ENCODE results near the gene PRDX2.

PRDX2 gene

GRCh38 chr19:12778017-12778904, 23.3 kb downstream of the PRDX2 start:
- H3K27me3 ChIP-seq (ENCODE audit: control insufficient read depth, insufficient read depth, low read length): no peaks in the 10 kb centered on the region
- peak overlapping the region; percentile 57 for H3K9ac ChIP-seq (ENCODE audit: low read length)
- peak overlapping the region; percentile 97 for H3K27ac ChIP-seq (ENCODE audit: low read depth, low read length)
- peaks cover 20% of the 10 kb centered on the region for H3K4me1 ChIP-seq (ENCODE audit: control insufficient read depth, insufficient read depth, low read length)
- H3K4me3 ChIP-seq (ENCODE audit: low read length): peak overlapping the region; percentile 76
- H3K36me3 ChIP-seq (ENCODE audit: control insufficient read depth, insufficient read depth, low read length): no peaks in the 10 kb centered on the region

- Histone ChIP-seq H3K9ac (ENCODE audit: low read length) (peak overlapping the region; percentile 57), H3K36me3 (ENCODE audit: control insufficient read depth, insufficient read depth, low read length) (no peaks in the 10 kb centered on the region), H3K27ac (ENCODE audit: low read depth, low read length) (peak overlapping the region; percentile 97), H3K27me3 (ENCODE audit: control insufficient read depth, insufficient read depth, low read length) (no peaks in the 10 kb centered on the region), H3K4me3 (ENCODE audit: low read length) (peak overlapping the region; percentile 76), H3K4me1 (ENCODE audit: control insufficient read depth, insufficient read depth, low read length) (peaks cover 18% of the 10 kb centered on the region)
Observed at GRCh38 chr19:12777217-12778016, 24.2 kb downstream of the PRDX2 start.

- Histone ChIP-seq H3K27ac (ENCODE audit: low read depth, low read length) (peak within 1 kb of the TSS; percentile 61), H3K4me1 (ENCODE audit: control insufficient read depth, insufficient read depth, low read length) (peaks cover 16% of the 10 kb centered on the region)
Observed at GRCh38 chr19:12774588-12775555, 26.7 kb downstream of the PRDX2 start, which contains the start of gene HOOK2. TSS of gene HOOK2 (minus strand) at chr19:12775552. CDS start at chr19:12775449, 103 bp downstream.

GRCh38 chr19:12773571-12773970, 28.0 kb downstream of the PRDX2 start:
- no peak overlapping the region for H3K27ac ChIP-seq (ENCODE audit: low read depth, low read length)
- no peak overlapping the region for H3K9ac ChIP-seq (ENCODE audit: low read length)

More at GRCh38 chr19:12774588-12775555, 26.7 kb downstream of the PRDX2 start, which contains the start of gene HOOK2:
- Histone ChIP-seq H3K9ac (ENCODE audit: low read length) (peak within 1 kb of the TSS; percentile 49), H3K27me3 (ENCODE audit: control insufficient read depth, insufficient read depth, low read length) (no peaks in the 10 kb centered on the region), H3K36me3 (ENCODE audit: control insufficient read depth, insufficient read depth, low read length) (peaks cover 2% of the 10 kb centered on the region), H3K4me3 (ENCODE audit: low read length) (peak within 1 kb of the TSS; percentile 87)

GRCh38 chr19:12772323-12772722, 29.3 kb downstream of the PRDX2 start:
- Histone ChIP-seq H3K9ac (ENCODE audit: low read length) (no peak overlapping the region), H3K27me3 (ENCODE audit: control insufficient read depth, insufficient read depth, low read length) (no peaks in the 10 kb centered on the region), H3K36me3 (ENCODE audit: control insufficient read depth, insufficient read depth, low read length) (peaks cover 2% of the 10 kb centered on the region), H3K27ac (ENCODE audit: low read depth, low read length) (no peak overlapping the region), H3K4me3 (ENCODE audit: low read length) (no peak overlapping the region), H3K4me1 (ENCODE audit: control insufficient read depth, insufficient read depth, low read length) (peaks cover 5% of the 10 kb centered on the region)

More at GRCh38 chr19:12773571-12773970, 28.0 kb downstream of the PRDX2 start:
- peaks cover 7% of the 10 kb centered on the region for H3K4me1 ChIP-seq (ENCODE audit: control insufficient read depth, insufficient read depth, low read length)
- peaks cover 2% of the 10 kb centered on the region for H3K36me3 ChIP-seq (ENCODE audit: control insufficient read depth, insufficient read depth, low read length)
- H3K4me3 ChIP-seq (ENCODE audit: low read length): no peak overlapping the region
- H3K27me3 ChIP-seq (ENCODE audit: control insufficient read depth, insufficient read depth, low read length): no peaks in the 10 kb centered on the region

GRCh38 chr19:12770922-12771321, 30.7 kb downstream of the PRDX2 start:
- Histone ChIP-seq H3K27ac (ENCODE audit: low read depth, low read length) (no peak overlapping the region), H3K9ac (ENCODE audit: low read length) (no peak overlapping the region), H3K36me3 (ENCODE audit: control insufficient read depth, insufficient read depth, low read length) (peaks cover 2% of the 10 kb centered on the region), H3K4me3 (ENCODE audit: low read length) (no peak overlapping the region), H3K4me1 (ENCODE audit: control insufficient read depth, insufficient read depth, low read length) (peaks cover 5% of the 10 kb centered on the region), H3K27me3 (ENCODE audit: control insufficient read depth, insufficient read depth, low read length) (no peaks in the 10 kb centered on the region)

- peaks cover 2% of the 10 kb centered on the region for H3K4me1 ChIP-seq (ENCODE audit: control insufficient read depth, insufficient read depth, low read length)
- no peak overlapping the region for H3K4me3 ChIP-seq (ENCODE audit: low read length)
- H3K27ac ChIP-seq (ENCODE audit: low read depth, low read length): no peak overlapping the region
- peaks cover 2% of the 10 kb centered on the region for H3K36me3 ChIP-seq (ENCODE audit: control insufficient read depth, insufficient read depth, low read length)
- H3K27me3 ChIP-seq (ENCODE audit: control insufficient read depth, insufficient read depth, low read length): no peaks in the 10 kb centered on the region
- no peak overlapping the region for H3K9ac ChIP-seq (ENCODE audit: low read length)
Observed at GRCh38 chr19:12769689-12770088, 31.9 kb downstream of the PRDX2 start.

GRCh38 chr19:12767666-12768065, 33.9 kb downstream of the PRDX2 start:
- H3K36me3 ChIP-seq (ENCODE audit: control insufficient read depth, insufficient read depth, low read length): peaks cover 6% of the 10 kb centered on the region
- peaks cover 2% of the 10 kb centered on the region for H3K4me1 ChIP-seq (ENCODE audit: control insufficient read depth, insufficient read depth, low read length)
- no peak overlapping the region for H3K4me3 ChIP-seq (ENCODE audit: low read length)
- H3K9ac ChIP-seq (ENCODE audit: low read length): no peak overlapping the region
- no peaks in the 10 kb centered on the region for H3K27me3 ChIP-seq (ENCODE audit: control insufficient read depth, insufficient read depth, low read length)
- H3K27ac ChIP-seq (ENCODE audit: low read depth, low read length): no peak overlapping the region

- Histone ChIP-seq H3K36me3 (ENCODE audit: control insufficient read depth, insufficient read depth, low read length) (peaks cover 6% of the 10 kb centered on the region), H3K27ac (ENCODE audit: low read depth, low read length) (no peak overlapping the region), H3K27me3 (ENCODE audit: control insufficient read depth, insufficient read depth, low read length) (no peaks in the 10 kb centered on the region), H3K4me1 (ENCODE audit: control insufficient read depth, insufficient read depth, low read length) (peaks cover 2% of the 10 kb centered on the region), H3K9ac (ENCODE audit: low read length) (no peak overlapping the region), H3K4me3 (ENCODE audit: low read length) (no peak overlapping the region)
Observed at GRCh38 chr19:12767150-12767549, 34.5 kb downstream of the PRDX2 start.

- peaks cover 2% of the 10 kb centered on the region for H3K4me1 ChIP-seq (ENCODE audit: control insufficient read depth, insufficient read depth, low read length)
- no peaks in the 10 kb centered on the region for H3K27me3 ChIP-seq (ENCODE audit: control insufficient read depth, insufficient read depth, low read length)
- peak overlapping the region; percentile 70 for H3K4me3 ChIP-seq (ENCODE audit: low read length)
- peak overlapping the region; percentile 61 for H3K27ac ChIP-seq (ENCODE audit: low read depth, low read length)
- H3K9ac ChIP-seq (ENCODE audit: low read length): no peak overlapping the region
- H3K36me3 ChIP-seq (ENCODE audit: control insufficient read depth, insufficient read depth, low read length): peaks cover 6% of the 10 kb centered on the region
Observed at GRCh38 chr19:12766051-12766521, 35.5 kb downstream of the PRDX2 start.

- no peak overlapping the region for H3K4me3 ChIP-seq (ENCODE audit: low read length)
- peaks cover 4% of the 10 kb centered on the region for H3K36me3 ChIP-seq (ENCODE audit: control insufficient read depth, insufficient read depth, low read length)
- no peaks in the 10 kb centered on the region for H3K27me3 ChIP-seq (ENCODE audit: control insufficient read depth, insufficient read depth, low read length)
- H3K4me1 ChIP-seq (ENCODE audit: control insufficient read depth, insufficient read depth, low read length): peaks cover 2% of the 10 kb centered on the region
- H3K9ac ChIP-seq (ENCODE audit: low read length): no peak overlapping the region
- no peak overlapping the region for H3K27ac ChIP-seq (ENCODE audit: low read depth, low read length)
Observed at GRCh38 chr19:12764698-12765097, 36.9 kb downstream of the PRDX2 start.
